A673 (cell line): Measurements from ENCODE around the gene HLA-A.

Experiments
- EZH2 ChIP-seq: fragments of 200-600 bp; sonication (generic); IDR thresholded peaks from 2 replicates; pipeline ENCODE4 v1.6.1; 2017; ENCODE audit warnings: borderline replicate concordance, low read depth, mild to moderate bottlenecking, mixed read lengths, antibody characterized with exemption, low read length; ENCODE audit not compliant: poor library complexity, severe bottlenecking
- TF ChIP-seq, protein P1 (sequence below): fragments of 300-800, 200-600 bp; sonication (generic); conservative IDR thresholded peaks from 2 replicates; pipeline ENCODE4 v1.5.1; 2017; ENCODE audit warnings: low read depth, mild to moderate bottlenecking, antibody characterized with exemption, low read length, moderate library complexity, mixed read lengths

DNA sequence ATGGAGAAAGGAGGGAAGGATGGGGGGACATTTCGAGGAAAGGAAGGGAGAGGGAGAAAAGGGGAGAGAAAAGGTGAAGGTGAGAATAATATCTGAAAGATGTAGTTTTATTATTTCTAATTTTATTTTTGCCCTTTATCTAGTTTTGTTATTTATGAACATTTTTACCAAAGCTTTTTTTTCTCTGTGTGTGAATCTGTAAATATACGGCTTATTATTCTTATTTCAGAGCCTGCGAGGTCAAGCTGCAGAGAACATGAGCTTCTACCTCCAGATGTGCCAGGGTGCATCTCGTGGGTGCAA, 35.0 kb downstream of the HLA-A start:
- TF ChIP-seq, protein P1, sequence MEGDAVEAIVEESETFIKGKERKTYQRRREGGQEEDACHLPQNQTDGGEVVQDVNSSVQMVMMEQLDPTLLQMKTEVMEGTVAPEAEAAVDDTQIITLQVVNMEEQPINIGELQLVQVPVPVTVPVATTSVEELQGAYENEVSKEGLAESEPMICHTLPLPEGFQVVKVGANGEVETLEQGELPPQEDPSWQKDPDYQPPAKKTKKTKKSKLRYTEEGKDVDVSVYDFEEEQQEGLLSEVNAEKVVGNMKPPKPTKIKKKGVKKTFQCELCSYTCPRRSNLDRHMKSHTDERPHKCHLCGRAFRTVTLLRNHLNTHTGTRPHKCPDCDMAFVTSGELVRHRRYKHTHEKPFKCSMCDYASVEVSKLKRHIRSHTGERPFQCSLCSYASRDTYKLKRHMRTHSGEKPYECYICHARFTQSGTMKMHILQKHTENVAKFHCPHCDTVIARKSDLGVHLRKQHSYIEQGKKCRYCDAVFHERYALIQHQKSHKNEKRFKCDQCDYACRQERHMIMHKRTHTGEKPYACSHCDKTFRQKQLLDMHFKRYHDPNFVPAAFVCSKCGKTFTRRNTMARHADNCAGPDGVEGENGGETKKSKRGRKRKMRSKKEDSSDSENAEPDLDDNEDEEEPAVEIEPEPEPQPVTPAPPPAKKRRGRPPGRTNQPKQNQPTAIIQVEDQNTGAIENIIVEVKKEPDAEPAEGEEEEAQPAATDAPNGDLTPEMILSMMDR, result no peak
- no peak for TF ChIP-seq EZH2
